K562 (cell line): ENCODE measurements around the gene MID1IP1. TPM values are rescaled to one million over a fixed set of nuclear protein-coding genes. Genes with fewer than 3 reads are reported as not detected.

ENCODE experiments used
- GATA2 ChIP-seq: sonication (generic); formaldehyde crosslinking; IDR thresholded peaks from 2 replicates; pipeline ENCODE4 v1.4.0; 2020; ENCODE audit warnings: mild to moderate bottlenecking, missing genetic modification reagents
- ZBTB49 ChIP-seq: sonication (generic); formaldehyde crosslinking; IDR thresholded peaks from 2 replicates; pipeline ENCODE4 v1.8.0; 2022; ENCODE audit warnings: missing genetic modification reagents, mild to moderate bottlenecking, borderline replicate concordance
- ZC3H11A ChIP-seq: IDR thresholded peaks from 2 replicates; pipeline ENCODE4 v1.6.1; 2012; ENCODE audit warnings: low read depth, low read length, improper control_type of control experiment
- polyA plus RNA-seq, 8 experiments: library from polyadenylated mRNA; depleted of rRNA in 4 of 8; stranded (reverse) in 5 of 8; unstranded in 3 of 8; fragments of >200 nt; fragmentation: Nextera tagmentation in 2 of 8; fragmentation: Illumina TruSeq in 1 of 8; extraction: Ambion mirVana in 2 of 8; extraction: Trizol in 1 of 8; gene quantifications; 2 replicates each; pipeline versions ENCODE4 v1.2.1 to v1.2.3, GENCODE V29; 2011 to 2014; ENCODE audit warnings: inconsistent platforms in 1 of 8, missing spikeins in 1 of 8
- total RNA-seq, 7 experiments: library from RNA; depleted of rRNA in 6 of 7; stranded (reverse); fragments of >200 nt in 6 of 7; fragmentation: Illumina TruSeq in 2 of 7; extraction: Trizol in 2 of 7; gene quantifications; 2 replicates each; pipeline versions ENCODE4 v1.2.1 to v1.2.3, GENCODE V29; 2011 to 2021; ENCODE audit warnings: low replicate concordance in 1 of 7
- TF ChIP-seq, protein P1 (sequence below): fragments of 450-650 bp; IDR thresholded peaks from 2 replicates; pipeline ENCODE4 v1.6.1; 2016; ENCODE audit warnings: mild to moderate bottlenecking, moderate library complexity
- TF ChIP-seq, protein P2 (sequence below), 3 experiments: fragments of 200-800 bp in 1 of 3; sonication (Bioruptor generic) in 1 of 3; sonication (generic) in 1 of 3; formaldehyde crosslinking in 1 of 3; IDR thresholded peaks; 2 replicates each; pipeline versions ENCODE4 v1.6.1 to v1.8.0; 2016 to 2022; ENCODE audit warnings: mild to moderate bottlenecking in 2 of 3, missing compliant biosample characterization in 2 of 3, missing genetic modification characterization in 2 of 3, missing genetic modification reagents in 1 of 3

The MID1IP1 gene
- total and polyA plus RNA-seq, 9 of the 15 experiments (the other 6 are each of a cell fraction or from before 2014, with no cell fraction given), result 0.51 to 102 (median 27.5) TPM

DNA sequence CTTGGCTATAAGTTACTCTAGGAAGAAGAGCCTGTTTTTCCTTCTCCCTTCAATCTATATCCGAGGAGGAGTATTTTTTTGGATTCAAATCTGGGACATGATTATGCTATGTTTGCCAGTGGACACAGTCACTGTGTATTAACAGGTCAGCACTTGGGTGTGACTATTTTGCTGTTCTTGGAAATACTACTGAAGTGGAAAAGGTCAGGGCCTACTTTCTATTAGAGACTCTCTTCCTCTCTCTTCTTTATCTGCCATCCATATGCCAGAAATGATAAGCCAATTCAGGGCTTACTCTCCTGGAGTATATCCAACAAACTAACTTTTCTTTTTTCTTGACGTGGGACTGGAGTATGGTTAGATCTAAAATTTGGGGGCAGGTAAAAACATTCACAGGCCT, 40.5 kb downstream of the MID1IP1 start (continued):
- TF ChIP-seq, protein P1, sequence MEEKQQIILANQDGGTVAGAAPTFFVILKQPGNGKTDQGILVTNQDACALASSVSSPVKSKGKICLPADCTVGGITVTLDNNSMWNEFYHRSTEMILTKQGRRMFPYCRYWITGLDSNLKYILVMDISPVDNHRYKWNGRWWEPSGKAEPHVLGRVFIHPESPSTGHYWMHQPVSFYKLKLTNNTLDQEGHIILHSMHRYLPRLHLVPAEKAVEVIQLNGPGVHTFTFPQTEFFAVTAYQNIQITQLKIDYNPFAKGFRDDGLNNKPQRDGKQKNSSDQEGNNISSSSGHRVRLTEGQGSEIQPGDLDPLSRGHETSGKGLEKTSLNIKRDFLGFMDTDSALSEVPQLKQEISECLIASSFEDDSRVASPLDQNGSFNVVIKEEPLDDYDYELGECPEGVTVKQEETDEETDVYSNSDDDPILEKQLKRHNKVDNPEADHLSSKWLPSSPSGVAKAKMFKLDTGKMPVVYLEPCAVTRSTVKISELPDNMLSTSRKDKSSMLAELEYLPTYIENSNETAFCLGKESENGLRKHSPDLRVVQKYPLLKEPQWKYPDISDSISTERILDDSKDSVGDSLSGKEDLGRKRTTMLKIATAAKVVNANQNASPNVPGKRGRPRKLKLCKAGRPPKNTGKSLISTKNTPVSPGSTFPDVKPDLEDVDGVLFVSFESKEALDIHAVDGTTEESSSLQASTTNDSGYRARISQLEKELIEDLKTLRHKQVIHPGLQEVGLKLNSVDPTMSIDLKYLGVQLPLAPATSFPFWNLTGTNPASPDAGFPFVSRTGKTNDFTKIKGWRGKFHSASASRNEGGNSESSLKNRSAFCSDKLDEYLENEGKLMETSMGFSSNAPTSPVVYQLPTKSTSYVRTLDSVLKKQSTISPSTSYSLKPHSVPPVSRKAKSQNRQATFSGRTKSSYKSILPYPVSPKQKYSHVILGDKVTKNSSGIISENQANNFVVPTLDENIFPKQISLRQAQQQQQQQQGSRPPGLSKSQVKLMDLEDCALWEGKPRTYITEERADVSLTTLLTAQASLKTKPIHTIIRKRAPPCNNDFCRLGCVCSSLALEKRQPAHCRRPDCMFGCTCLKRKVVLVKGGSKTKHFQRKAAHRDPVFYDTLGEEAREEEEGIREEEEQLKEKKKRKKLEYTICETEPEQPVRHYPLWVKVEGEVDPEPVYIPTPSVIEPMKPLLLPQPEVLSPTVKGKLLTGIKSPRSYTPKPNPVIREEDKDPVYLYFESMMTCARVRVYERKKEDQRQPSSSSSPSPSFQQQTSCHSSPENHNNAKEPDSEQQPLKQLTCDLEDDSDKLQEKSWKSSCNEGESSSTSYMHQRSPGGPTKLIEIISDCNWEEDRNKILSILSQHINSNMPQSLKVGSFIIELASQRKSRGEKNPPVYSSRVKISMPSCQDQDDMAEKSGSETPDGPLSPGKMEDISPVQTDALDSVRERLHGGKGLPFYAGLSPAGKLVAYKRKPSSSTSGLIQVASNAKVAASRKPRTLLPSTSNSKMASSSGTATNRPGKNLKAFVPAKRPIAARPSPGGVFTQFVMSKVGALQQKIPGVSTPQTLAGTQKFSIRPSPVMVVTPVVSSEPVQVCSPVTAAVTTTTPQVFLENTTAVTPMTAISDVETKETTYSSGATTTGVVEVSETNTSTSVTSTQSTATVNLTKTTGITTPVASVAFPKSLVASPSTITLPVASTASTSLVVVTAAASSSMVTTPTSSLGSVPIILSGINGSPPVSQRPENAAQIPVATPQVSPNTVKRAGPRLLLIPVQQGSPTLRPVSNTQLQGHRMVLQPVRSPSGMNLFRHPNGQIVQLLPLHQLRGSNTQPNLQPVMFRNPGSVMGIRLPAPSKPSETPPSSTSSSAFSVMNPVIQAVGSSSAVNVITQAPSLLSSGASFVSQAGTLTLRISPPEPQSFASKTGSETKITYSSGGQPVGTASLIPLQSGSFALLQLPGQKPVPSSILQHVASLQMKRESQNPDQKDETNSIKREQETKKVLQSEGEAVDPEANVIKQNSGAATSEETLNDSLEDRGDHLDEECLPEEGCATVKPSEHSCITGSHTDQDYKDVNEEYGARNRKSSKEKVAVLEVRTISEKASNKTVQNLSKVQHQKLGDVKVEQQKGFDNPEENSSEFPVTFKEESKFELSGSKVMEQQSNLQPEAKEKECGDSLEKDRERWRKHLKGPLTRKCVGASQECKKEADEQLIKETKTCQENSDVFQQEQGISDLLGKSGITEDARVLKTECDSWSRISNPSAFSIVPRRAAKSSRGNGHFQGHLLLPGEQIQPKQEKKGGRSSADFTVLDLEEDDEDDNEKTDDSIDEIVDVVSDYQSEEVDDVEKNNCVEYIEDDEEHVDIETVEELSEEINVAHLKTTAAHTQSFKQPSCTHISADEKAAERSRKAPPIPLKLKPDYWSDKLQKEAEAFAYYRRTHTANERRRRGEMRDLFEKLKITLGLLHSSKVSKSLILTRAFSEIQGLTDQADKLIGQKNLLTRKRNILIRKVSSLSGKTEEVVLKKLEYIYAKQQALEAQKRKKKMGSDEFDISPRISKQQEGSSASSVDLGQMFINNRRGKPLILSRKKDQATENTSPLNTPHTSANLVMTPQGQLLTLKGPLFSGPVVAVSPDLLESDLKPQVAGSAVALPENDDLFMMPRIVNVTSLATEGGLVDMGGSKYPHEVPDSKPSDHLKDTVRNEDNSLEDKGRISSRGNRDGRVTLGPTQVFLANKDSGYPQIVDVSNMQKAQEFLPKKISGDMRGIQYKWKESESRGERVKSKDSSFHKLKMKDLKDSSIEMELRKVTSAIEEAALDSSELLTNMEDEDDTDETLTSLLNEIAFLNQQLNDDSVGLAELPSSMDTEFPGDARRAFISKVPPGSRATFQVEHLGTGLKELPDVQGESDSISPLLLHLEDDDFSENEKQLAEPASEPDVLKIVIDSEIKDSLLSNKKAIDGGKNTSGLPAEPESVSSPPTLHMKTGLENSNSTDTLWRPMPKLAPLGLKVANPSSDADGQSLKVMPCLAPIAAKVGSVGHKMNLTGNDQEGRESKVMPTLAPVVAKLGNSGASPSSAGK, result no peak
- TF ChIP-seq ZBTB49 (no peak), ZC3H11A (no peak), GATA2 (no peak)
- TF ChIP-seq, protein P2, sequence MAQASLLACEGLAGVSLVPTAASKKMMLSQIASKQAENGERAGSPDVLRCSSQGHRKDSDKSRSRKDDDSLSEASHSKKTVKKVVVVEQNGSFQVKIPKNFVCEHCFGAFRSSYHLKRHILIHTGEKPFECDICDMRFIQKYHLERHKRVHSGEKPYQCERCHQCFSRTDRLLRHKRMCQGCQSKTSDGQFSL (CRISPR knock-in tag; IDR thresholded peaks at IDR 0.05), result no peak
- TF ChIP-seq, protein P2 (tag; IDR thresholded peaks at IDR 0.05), result no peak
